GM04504 (cell line): Measurements from ENCODE around the gene PTGDR2.

Source experiments
- DNase-seq: peaks from one replicate; pipeline ENCODE4 v3.0.0-alpha.2; 2012; ENCODE audit warnings: low read depth

The PTGDR2 gene

DNA sequence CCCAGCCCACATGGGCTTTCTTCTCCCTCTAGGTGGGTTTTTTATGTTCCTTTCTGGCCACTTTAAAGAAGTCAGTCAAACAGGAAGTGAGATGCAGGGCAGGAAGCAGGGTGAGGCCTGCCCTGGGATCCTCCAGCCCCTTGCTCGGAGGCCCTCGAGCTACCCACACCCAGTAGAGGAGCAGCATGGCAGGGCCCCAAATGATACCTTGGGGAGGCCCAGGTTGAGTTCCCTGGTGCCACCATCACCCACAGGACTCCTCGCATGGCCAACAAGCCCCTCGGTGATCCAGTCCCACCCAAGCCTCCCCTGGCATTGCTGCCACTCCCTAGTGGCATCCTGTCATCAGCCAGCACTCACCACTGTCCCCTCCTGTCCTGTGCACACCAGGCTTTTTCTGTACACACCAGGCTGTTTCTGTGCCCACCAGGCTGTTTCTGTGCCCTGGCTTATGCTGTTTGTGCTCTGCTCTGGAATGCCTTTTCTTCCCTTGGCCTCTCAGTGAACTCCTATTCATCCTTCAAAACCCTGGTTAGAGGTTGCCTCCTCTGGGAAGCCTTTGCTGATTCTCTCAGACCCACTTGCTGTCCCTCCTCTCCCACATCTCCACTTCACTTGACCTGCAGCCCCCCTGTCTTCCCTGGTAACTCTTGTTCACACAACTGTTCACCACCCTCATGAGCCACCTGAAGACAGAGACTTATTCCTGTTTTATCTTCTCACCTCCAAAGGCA is 3.1 kb upstream of the PTGDR2 start:
- no peak for DNase-seq

DNA sequence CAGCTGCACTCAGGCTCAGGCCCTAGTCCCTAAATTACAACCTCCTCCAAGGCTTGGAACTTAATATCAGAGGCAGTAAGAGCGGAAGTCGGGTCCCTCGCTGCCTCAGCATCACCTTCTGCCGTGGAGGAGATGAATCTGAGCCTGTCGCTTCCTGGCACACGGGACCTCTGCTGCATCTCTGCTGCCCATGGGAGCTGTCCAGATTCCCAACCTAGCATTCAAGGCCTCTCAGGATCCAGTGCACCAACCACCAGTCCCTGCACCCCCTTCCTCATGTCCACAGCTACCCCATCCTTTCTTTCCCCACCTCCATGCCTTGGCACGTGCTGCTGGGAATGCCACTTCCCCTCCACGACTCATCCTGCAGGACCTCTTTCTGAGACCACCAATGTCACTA is 2.5 kb upstream of the PTGDR2 start:
- DNase-seq, result no peak

DNA sequence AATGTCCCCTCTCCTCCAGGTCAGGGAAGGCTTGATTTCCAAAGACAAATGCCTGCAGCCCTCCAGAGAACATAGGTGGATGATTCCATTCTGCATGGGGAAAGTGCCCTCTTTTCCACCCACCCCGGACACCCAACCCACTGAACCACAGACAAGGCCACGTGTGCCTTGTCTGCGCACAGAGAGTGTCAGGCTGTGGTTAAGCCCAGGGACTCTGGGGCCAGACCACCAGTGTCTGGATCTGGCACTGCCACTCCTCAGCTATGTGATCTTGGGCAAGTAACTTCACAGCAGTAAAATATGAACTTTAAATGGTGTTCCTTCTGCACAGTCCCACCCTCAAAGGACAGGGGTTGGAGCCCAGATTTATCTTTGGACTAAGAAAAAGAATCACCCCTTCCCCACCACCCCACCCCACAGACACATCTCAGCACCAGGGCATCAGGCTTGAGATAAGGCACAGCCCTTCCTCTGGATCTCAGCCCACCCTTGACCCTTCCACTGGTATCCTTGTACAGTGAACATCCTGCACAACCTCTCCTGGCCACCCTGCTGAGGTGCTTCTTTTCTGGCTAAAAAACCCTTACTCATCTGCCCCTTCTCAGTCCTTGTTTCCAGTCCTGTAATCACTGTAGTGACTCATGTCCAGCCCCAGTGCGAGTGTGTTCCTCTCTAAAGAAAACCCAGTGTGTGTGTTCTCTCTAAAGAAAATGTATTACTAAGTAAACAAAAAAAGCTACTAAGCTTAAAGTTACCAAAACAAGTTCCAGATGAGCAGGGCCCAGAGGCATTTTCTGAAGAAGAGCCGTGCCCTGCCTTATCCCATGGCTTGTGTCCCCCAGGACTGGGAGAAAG is 1.9 kb upstream of the PTGDR2 start:
- DNase-seq, result no peak

DNA sequence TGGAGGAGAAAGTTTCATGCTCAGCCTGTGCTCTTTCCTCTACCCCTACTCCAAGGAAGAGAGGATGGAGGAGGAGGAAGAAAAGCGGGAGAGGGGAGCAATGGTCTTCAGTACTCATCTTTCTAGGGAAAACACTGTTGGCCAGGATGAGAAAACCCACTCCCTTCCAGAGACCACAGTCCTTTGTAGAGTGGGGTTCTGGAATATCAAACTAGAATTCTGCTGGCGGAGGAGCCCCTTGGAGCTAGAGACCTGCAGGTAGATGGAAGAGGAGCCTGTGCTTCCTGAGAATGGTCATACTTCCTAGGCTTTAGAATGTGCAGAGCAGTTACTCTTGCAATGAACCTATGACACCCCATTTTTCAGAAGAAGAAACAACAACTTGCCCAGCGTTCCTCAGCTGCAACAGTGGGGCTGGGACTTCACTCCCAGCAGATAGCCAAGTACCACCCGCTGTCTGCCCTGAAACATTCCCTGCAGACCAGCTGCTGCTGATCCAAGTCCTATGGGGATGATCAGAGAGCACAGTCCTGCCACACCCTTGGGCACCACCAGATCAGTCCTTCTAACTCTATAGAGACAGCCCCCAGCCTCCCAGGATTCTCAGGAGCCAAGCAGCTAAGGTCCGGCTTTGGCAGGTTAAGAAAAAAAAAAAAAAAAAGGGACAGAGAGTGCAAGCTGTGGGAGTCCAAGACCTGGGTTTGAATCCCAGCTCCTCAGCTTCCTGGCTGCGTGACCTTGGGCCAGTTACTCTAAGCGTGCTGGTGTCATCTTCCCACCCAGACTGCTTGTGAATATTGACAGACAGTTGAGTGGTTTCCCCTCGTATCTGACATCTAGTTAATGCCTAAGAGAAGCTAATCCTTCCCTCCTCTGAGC is 664 bp downstream of the PTGDR2 start:
- no peak for DNase-seq

DNA sequence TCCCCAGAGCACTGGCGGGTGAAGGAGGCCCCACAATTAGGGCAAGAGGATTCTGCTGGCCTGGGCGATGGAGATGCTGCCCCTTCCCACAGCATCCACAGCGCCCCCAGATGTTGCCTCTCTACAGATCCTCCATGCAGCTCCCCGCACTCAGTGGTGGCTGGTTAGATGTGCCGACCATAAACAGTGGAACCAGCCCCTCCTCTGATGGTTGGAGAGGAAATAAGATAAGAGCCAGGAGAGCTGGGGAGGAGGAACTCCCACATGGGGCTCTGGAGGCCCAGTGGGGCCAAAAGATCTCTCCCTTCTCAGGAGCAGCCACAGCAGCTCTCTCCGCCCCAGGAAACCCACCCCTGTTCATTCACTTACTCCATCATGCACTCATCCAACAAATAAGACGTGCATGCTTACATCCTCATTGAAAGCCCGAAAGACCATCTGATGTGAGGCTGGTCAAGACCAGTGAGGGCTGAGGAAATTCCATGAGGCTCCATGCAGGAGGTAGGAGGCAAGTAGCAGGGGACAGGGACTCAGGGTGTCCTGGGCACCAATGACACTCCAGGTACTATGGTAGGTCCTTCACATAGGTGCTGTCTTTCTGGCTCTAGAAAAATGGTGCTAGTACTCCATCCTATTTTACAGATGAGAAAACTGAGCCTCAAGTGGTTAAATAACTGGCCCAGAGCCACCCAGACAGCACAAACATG is 1.5 kb downstream of the PTGDR2 start:
- DNase-seq, result no peak

DNA sequence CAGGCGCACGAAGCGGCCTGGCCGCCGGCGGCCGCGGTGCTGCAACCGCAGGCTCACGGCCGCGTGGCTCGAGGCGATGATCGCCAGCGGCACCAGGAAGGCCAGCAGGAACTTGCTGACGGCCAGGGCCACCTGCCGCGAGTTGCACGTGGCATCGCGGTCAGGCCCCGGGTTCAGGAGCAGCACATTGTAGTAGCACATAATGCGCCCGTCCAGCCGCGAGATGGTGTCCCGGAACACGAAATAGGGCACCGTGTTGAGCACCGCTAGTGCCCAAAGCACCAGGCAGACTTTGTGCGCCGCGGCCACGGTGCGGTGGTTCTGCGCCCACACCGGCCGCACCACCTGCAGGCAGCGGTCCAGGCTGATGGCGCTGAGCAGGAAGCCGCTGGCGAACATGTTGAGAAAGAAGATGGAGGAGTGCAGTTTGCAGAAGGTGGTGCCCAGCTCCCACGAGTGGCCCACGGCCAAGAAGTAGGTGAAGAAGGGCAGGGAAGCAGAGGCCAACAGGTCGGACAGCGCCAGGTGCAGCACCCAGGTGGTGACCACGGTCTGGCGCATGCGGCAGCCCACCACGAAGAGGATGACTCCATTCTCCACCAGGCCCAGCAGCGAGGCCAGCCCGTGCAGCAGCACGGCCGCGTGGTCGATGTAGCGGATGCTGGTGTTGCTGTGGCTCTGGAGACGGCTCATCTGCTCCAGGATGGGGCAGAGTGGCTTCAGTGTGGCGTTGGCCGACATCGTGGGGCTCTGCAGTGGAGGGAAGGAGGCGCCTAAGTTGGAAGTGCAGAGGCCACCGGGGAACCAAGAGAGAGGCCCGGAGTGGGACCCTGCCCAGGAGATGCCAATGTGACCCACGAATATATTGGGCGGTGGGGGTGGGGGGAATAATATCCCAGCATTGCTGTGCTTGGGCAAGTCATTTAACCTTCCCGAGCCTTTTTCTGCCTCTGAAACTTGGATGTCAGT is 2.5 kb downstream of the PTGDR2 start:
- no peak for DNase-seq

DNA sequence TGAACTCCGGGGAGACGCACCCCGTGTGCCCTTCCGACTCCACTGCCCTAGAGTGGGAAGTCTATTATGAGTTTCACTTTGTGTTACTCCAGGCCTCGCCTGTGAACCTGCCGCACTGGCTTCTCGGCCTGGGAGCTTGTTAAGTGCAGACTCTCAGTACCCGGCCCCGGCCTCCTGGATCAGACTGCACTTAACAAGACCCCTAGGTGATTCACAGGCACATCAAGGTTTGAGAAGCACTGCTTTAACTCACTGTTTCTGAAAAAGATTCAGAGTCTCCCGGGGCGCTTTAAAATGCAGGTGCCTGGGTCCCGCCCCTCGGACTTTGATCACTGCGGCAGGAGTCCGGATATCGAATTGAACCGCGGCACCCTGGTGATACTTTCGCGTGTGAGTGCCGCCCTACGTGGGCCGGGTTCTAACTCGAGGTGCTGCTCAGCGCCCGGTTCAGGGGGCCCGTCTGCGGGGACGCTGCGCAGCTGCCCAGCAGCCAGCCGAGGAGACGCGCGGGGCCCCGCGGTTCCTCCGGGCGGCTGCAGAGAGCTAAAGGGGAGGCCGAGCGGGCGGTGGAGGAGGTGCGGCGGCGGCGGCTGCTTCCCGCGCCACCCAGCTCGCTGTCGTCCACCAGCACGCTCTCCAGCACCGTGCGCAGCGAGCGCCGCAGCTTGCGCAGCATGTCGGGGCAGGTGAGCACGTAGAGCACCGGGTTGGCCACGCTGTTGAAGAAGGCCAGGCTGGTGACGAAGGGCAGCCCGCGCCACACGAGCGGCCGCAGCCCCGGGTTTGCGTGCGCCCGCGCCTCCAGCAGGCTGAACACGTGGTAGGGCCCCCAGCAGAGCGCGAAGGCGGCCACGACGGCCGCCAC is 3.4 kb downstream of the PTGDR2 start:
- no peak for DNase-seq

DNA sequence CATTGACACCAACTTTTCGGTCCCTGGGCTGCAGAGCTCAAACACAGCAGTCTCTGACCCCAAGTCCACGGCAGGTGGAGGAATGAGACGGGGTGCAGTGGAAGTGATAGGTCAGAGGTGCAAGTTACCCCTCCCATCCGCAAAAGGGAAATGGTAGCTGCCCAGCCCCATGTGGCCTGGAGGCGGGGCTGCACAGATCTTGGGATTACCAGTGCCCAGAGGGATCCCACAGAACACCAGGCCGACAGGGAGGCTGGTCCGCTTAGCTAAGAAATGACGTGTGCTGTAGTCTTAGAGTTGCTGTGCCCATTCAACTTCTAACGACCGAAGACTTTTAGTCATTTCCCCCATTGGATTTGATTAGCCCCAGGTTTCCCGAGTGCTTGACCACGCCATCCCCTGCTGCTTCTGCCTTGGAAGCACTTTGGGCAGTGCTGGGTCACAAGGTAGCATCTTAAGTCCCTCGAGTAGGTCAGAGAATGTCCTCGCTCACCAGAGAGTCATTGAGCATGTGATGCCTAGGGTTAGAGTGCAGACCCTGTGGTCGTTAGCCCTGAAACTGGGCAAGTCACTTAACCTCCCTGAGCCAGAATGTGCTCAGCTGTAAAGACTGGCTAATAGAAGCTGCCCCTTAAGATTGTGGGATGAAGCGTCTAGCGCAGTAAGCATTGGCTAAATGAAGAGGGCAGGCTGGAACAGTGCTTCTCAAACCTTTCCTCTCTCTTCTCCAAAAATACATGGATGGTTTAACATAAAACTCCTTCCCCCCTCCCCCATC is 4.2 kb downstream of the PTGDR2 start:
- DNase-seq, result no peak

DNA sequence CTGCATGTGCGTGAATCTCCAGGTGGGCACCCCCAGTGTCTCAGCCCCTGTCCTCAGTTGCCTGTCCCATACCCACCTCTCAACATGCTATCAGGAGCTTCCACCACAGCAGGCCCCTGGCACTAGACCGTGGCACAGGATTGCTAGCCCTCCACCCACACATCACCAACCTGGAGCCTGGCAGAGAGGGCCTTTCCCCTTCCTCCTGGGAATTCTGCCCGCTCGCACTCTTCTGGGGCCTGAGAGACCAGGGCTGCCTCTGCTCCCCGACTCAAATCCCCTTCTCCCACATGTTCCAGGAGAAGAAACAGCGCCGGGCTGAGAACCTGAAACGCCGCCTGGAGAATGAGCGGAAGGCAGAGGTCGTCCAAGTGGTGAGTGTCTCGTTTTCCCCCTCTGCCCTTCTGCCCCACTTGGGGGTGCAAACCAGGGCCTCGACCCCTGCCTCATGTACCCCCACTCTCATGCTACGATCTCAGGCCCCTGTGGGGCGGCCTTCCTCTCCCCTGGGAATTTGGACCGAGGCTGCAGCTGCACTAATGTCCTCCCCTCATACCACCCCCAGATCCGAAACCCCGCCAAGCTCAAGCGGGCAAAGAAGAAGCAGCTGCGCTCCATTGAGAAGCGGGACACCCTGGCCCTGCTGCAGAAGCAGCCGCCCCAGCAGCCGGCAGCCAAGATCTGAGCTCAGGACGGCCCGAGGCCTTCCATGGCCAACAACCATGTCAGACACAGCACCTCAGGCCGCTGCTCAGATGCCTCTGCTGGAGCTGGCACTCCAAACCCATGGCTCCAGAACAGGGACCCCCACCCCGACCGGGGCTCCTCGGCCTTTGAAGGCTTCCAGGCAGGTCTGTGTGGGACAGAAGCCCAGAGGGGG is 5.9 kb downstream of the PTGDR2 start:
- DNase-seq, result no peak

DNA sequence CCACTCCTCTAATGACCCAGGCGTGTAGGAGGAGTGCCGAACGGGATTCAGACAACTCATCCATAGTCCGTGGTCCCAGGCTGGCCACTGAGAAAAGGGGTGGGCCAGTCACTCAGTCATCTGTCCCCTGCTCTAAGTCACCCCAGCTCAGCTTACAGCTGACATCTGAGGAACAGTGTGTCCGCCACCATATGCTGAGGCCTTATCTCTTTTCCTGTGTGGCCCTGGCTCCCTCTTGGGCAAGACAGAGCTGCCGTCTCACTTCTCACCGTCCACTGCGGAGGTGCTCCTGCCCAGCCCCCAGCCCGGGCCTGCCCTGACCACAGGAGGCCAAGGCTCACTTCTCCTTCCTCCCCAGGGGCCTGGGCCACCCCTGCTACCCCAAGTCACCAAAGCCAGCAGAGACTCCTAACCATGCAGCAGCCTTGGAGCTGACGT is 7.0 kb downstream of the PTGDR2 start:
- no peak for DNase-seq

DNA sequence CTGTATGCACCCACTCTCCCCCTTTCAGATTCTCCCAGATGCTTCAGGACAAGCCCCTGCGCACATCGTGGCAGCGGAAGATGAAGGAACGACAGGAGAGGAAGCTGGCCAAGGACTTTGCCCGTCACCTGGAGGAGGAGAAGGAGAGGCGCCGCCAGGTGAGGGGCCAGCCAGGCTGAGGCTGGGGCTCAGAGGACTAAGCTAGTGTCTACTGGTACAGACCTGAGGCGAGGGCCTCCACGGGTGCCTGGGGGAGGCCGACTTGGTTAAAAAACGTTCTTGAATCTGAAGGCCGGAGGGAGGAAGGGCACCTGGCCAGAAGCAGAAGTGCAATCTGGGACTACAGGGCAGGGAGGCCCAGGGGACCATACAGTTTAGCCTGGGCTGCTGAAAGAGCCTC is 7.9 kb downstream of the PTGDR2 start:
- no peak for DNase-seq

DNA sequence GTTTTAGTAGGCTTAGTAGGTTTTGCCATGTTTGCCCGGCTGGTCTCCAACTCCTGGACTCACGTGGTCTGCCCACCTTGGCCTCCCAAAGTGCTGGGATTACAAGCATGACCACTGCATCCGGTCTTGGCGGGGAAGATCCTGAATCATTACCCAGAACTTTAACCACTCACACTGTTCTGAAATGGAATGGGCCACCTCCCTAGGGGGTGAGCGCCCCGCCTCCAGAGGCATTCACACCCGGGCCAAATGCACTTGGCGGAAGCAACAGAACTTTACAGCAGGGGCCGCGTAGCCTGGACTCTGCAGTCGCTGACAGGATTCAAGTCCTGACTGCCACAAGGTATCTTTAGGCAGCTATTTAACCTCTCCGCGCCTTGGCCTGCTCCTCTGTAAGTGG is 8.5 kb downstream of the PTGDR2 start:
- DNase-seq, result no peak

DNA sequence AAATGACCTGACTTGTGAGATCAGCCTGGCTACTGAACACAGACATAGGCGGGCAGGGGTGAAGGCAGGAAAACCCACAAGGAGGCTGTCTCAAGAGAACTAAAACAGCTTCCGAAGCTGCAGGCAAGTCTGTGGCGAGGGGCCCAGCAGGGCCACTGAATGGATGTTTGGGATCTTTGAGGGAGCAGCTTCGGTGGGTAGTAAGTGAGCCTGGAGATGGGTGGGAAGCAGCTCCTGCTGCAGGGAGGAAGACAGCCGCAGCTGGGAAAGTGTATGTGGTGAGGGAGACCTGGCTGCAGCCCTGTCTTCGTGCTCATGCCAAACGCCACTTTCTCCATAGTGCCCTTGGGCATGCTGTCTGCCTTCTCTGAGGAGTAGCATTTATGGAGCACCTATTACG is 10.4 kb downstream of the PTGDR2 start:
- no peak for DNase-seq

DNA sequence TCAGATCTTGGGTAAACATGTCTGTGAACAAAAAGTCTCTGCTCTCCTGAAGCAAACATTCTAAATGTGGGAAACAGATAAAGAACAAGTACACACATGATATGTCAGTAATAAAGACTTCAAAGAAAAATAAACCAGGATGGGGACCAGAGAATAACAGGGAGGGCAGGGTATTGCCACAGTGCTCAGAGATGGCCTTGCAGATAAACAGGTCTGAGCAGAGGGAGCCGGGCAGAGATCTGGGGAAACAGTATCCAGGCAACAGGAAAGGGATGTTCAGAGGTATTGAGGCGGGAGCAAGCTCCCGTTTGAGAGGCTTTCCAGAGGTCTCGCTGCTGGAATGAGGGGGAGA is 10.9 kb downstream of the PTGDR2 start:
- DNase-seq, result no peak

DNA sequence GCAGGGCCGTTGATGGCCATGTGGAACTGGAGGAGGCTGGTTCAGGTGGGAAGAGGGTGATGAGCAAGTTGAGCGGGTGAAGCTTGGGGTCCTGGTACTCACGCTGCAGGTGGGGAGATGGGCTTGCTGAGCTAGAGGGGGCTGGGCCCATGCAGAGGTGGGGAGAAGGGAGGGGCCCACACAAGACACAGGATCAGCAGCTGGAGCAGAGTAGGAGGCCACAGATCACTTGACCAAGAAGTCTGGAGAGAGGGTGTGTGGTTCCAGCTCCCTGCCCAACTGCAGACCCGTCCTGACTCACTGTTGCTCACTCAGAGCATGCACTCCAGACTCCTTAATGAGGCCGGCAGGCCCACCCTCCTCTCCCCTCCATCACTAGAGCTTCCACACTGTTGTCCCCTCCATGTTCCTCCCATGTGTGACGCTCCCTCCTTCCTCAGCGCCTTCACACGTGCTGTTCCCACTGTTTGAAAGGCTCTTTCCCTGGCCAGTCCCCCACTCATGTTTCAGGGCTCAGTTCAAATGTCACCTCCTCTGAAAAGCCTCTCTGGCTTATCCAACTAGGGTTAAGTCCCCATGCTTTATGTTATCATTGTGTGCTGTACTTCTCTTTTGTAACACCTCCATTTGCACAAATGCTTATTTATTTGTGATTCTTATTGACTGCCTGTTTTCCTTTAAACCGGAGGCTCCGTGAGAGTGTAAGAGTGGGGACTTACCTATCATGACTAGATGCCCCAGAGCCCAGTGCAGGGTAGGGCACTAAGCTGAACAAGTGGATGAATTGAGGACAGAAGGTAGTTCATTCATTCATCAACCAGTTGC is 11.5 kb downstream of the PTGDR2 start:
- DNase-seq, result no peak

DNA sequence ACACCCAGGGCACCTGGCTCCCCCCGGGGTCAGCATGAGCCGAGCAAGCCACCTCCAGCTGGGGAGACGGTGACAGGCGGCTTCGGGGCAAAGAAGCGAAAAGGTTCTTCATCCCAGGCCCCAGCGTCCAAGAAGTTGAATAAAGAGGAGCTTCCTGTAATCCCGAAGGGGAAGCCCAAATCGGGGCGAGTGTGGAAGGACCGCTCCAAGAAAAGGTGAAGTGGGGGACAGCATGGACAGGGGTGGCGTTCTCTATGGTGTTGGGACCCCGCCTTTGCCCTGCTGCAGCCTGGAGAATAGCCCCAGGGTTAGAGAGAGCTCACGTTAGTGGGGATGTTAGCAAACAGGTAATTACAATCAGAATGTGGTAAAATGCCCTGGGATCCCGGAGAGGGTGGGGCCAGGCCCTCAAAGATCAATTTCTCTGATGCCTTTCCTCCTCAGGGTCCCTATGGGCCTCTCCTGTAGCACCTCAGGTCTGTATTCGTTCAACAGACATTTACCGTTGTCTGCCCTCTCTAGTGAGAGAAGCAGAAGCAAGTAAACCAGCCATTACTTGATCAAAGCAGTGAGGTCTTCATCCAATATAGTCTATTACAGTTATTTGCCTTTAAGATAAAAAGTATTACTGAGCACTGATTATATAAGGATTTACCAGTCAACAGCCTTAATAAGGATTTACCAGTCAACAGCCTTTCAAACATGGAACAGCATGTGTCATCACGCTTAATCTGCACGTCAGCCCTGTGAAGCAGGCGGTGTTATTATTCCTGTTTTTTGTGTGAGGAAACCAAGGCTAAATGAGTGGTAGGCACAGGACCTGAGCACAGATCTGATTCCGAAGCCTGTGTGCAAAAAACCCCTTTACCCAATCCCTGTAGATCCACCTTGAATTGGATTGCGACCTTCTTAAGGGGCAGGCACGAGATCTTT is 12.8 kb downstream of the PTGDR2 start:
- DNase-seq, result no peak
